K562 (cell line): ENCODE data around the gene WWC2. TPM values are rescaled to one million over a fixed set of nuclear protein-coding genes. Genes with fewer than 3 reads are reported as not detected.

ENCODE experiments used
- ATAC-seq: fragments of 200-7000 bp; cut with Tn5 transposase; 3 replicates; pipeline ENCODE4 v1.9.1; 2020; ENCODE audit warnings: moderate library complexity
- BruUV-seq: library from RNA; stranded (reverse); fragments of 400-500 nt; replicated peaks from 2 replicates; lab custom pipeline; 2021; lab: Mats Ljungman, UMichigan
- CTCF ChIA-PET: fragments of 300-600 bp; formaldehyde crosslinking; extraction: SDS; loops from one replicate; lab custom pipeline; 2021; ENCODE audit warnings: low intra/inter-chr PET ratio; lab: Yijun Ruan, JAX
- POLR2A ChIA-PET: fragments of 300-600, 350-650 bp; sonication (Branson Sonifier 250); formaldehyde crosslinking; extraction: SDS; loops from one replicate; lab custom pipeline; 2021; ENCODE audit warnings: antibody characterized with exemption, inconsistent platforms; lab: Yijun Ruan, JAX
- DNase-seq, 4 experiments: peaks; one replicate each; pipeline versions ENCODE4 v3.0.0 to v3.0.0-alpha.2; 2011 to 2018; ENCODE audit warnings: low spot score in 3 of 4, mixed read lengths in 3 of 4; ENCODE audit errors: extremely low read depth in 1 of 4
- FAIRE-seq: peaks from 2 replicates; lab custom pipeline; 2011; peaks lifted over from hg19 to GRCh38; lab: Jason Lieb, UNC
- H2AFZ ChIP-seq: 2 replicates; pipeline ENCODE4 v1.6.0; 2011; ENCODE audit warnings: low read depth, low read length, control low read depth, inconsistent platforms
- H3K27ac ChIP-seq: fragments of 200-600 bp; 3 replicates; pipeline ENCODE4 v1.8.0; 2011; ENCODE audit warnings: low read depth, mild to moderate bottlenecking, control low read depth, inconsistent platforms, low read length, moderate library complexity, mixed read lengths; ENCODE audit errors: extremely low read depth
- H3K27me3 ChIP-seq, 2 experiments: fragments of 300-600 bp in 1 of 2; 2 replicates in 1 of 2; 3 replicates in 1 of 2; pipeline versions ENCODE4 v1.6.0 to v1.8.0; 2011; ENCODE audit warnings: inconsistent platforms in 2 of 2, low read length in 2 of 2, mild to moderate bottlenecking in 1 of 2, mixed read lengths in 1 of 2, moderate library complexity in 1 of 2; ENCODE audit not compliant: control insufficient read depth in 2 of 2, insufficient read depth in 2 of 2
- H3K36me3 ChIP-seq: fragments of 300-600 bp; 3 replicates; pipeline ENCODE4 v1.8.0; 2011; ENCODE audit warnings: mild to moderate bottlenecking, low read length, inconsistent platforms; ENCODE audit not compliant: control insufficient read depth, insufficient read depth
- H3K4me1 ChIP-seq, 2 experiments: fragments of 200-600 bp in 1 of 2; replicated peaks in 1 of 2; 2 replicates in 1 of 2; 3 replicates in 1 of 2; pipeline versions ENCODE4 v1.5.1 to v1.8.0; 2011; ENCODE audit warnings: inconsistent platforms in 2 of 2, low read length in 2 of 2, mild to moderate bottlenecking in 1 of 2, mixed read lengths in 1 of 2, moderate library complexity in 1 of 2; ENCODE audit not compliant: control insufficient read depth in 2 of 2, insufficient read depth in 2 of 2
- H3K4me2 ChIP-seq: 2 replicates; pipeline ENCODE4 v1.6.1; 2011; ENCODE audit warnings: low read length, control low read depth, inconsistent platforms, mixed read lengths; ENCODE audit not compliant: insufficient read depth
- H3K4me3 ChIP-seq: fragments of 200-600 bp; sonication (generic), shearing (Covaris generic); 2 replicates; pipeline ENCODE4 v1.5.1; 2016; ENCODE audit warnings: control low read depth, inconsistent platforms
- H3K79me2 ChIP-seq: fragments of 200-600 bp; 3 replicates; pipeline ENCODE4 v1.8.0; 2011; ENCODE audit warnings: low read length, inconsistent platforms; ENCODE audit not compliant: control insufficient read depth, insufficient read depth
- H3K9ac ChIP-seq, 2 experiments: 2 replicates each; pipeline versions ENCODE4 v1.6.0 to v1.6.1; 2011; ENCODE audit warnings: low read depth in 2 of 2, low read length in 2 of 2, control low read depth in 1 of 2, inconsistent platforms in 1 of 2, mild to moderate bottlenecking in 1 of 2, mixed read lengths in 1 of 2; ENCODE audit not compliant: insufficient read depth in 1 of 2
- H3K9me1 ChIP-seq: one replicate; pipeline ENCODE4 v1.6.0; 2011; ENCODE audit warnings: inconsistent platforms, mild to moderate bottlenecking, low read length, moderate library complexity; ENCODE audit not compliant: control insufficient read depth, insufficient read depth
- H3K9me3 ChIP-seq: replicated peaks from 2 replicates; pipeline ENCODE4 v1.5.1; 2011; ENCODE audit warnings: low read depth, low read length, inconsistent platforms; ENCODE audit not compliant: control insufficient read depth, insufficient read depth
- H4K20me1 ChIP-seq: replicated peaks from 2 replicates; pipeline ENCODE4 v1.6.1; 2011; ENCODE audit warnings: low read length, inconsistent platforms, mixed read lengths; ENCODE audit not compliant: control insufficient read depth, insufficient read depth
- HDAC8 ChIP-seq: fragments of 450-650 bp; IDR thresholded peaks from 2 replicates; pipeline ENCODE4 v1.6.1; 2016; ENCODE audit warnings: mild to moderate bottlenecking, missing genetic modification characterization, moderate library complexity, missing compliant biosample characterization
- HMGXB4 ChIP-seq: sonication (generic); formaldehyde crosslinking; IDR thresholded peaks from 2 replicates; pipeline ENCODE4 v1.8.1; 2023; ENCODE audit warnings: mild to moderate bottlenecking, missing genetic modification reagents
- ILK ChIP-seq: fragments of 450-650 bp; IDR thresholded peaks from 2 replicates; pipeline ENCODE4 v1.6.1; 2016; ENCODE audit warnings: missing genetic modification characterization, low read depth, mild to moderate bottlenecking, missing compliant biosample characterization, moderate library complexity, borderline replicate concordance
- NFXL1 ChIP-seq: fragments of 450-650 bp; formaldehyde crosslinking; IDR thresholded peaks from 2 replicates; pipeline ENCODE4 v1.4.0; 2021; ENCODE audit warnings: mild to moderate bottlenecking
- PHB2 ChIP-seq: fragments of 450-650 bp; IDR thresholded peaks from 2 replicates; pipeline ENCODE4 v1.6.1; 2017; ENCODE audit warnings: low read depth
- SIX5 ChIP-seq, 2 experiments: IDR thresholded peaks; 2 replicates each; pipeline ENCODE4 v1.6.1; 2011; ENCODE audit warnings: low read length in 2 of 2, borderline replicate concordance in 1 of 2, low read depth in 1 of 2, mild to moderate bottlenecking in 1 of 2, moderate library complexity in 1 of 2; ENCODE audit not compliant: insufficient read depth in 1 of 2
- STAT6 ChIP-seq: sonication (generic); formaldehyde crosslinking; IDR thresholded peaks from 2 replicates; pipeline ENCODE4 v1.8.1; 2023; ENCODE audit warnings: mild to moderate bottlenecking, missing genetic modification reagents
- ZNF121 ChIP-seq: sonication (generic); formaldehyde crosslinking; conservative IDR thresholded peaks from 2 replicates; pipeline ENCODE4 v1.8.0; 2022; ENCODE audit warnings: missing genetic modification reagents
- ZNF311 ChIP-seq: fragments of 250-450 bp; sonication (Bioruptor Pico); IDR thresholded peaks from 2 replicates; pipeline ENCODE4 v1.4.0; 2020; ENCODE audit warnings: mild to moderate bottlenecking, moderate library complexity
- ZNF316 ChIP-seq: fragments of 450-650 bp; IDR thresholded peaks from 2 replicates; pipeline ENCODE4 v1.6.1; 2016
- in situ Hi-C: fragments of 300-500 bp; cut with MboI; formaldehyde crosslinking; loops from 4 replicates; pipeline ENCODE4 v1.15.0; 2018; ENCODE audit warnings: inconsistent platforms, mixed read lengths
- intact Hi-C: fragments of 100-400 bp; cut with micrococcal nuclease; formaldehyde crosslinking; loops from 2 replicates; pipeline ENCODE4 v1.14.2; 2022
- polyA plus RNA-seq, 8 experiments: library from polyadenylated mRNA; depleted of rRNA in 4 of 8; stranded (reverse) in 5 of 8; unstranded in 3 of 8; fragments of >200 nt; fragmentation: Nextera tagmentation in 2 of 8; fragmentation: Illumina TruSeq in 1 of 8; extraction: Ambion mirVana in 2 of 8; extraction: Trizol in 1 of 8; gene quantifications; 2 replicates each; pipeline versions ENCODE4 v1.2.1 to v1.2.3, GENCODE V29; 2011 to 2014; ENCODE audit warnings: inconsistent platforms in 1 of 8, missing spikeins in 1 of 8
- total RNA-seq, 7 experiments: library from RNA; depleted of rRNA in 6 of 7; stranded (reverse); fragments of >200 nt in 6 of 7; fragmentation: Illumina TruSeq in 2 of 7; extraction: Trizol in 2 of 7; gene quantifications; 2 replicates each; pipeline versions ENCODE4 v1.2.1 to v1.2.3, GENCODE V29; 2011 to 2021; ENCODE audit warnings: low replicate concordance in 1 of 7
- TF ChIP-seq, protein P1 (sequence below): sonication (generic); formaldehyde crosslinking; IDR thresholded peaks from 2 replicates; pipeline ENCODE4 v1.8.0; 2022; ENCODE audit warnings: mild to moderate bottlenecking, missing genetic modification reagents
- TF ChIP-seq, protein P2 (sequence below): IDR thresholded peaks from 2 replicates; pipeline ENCODE4 v1.6.1; 2016; ENCODE audit warnings: missing genetic modification characterization, missing compliant biosample characterization

The WWC2 gene
- total and polyA plus RNA-seq, 9 of the 15 experiments (the other 6 are each of a cell fraction or from before 2014, with no cell fraction given) = 3.7 to 39.4 (median 19.6) TPM

DNA sequence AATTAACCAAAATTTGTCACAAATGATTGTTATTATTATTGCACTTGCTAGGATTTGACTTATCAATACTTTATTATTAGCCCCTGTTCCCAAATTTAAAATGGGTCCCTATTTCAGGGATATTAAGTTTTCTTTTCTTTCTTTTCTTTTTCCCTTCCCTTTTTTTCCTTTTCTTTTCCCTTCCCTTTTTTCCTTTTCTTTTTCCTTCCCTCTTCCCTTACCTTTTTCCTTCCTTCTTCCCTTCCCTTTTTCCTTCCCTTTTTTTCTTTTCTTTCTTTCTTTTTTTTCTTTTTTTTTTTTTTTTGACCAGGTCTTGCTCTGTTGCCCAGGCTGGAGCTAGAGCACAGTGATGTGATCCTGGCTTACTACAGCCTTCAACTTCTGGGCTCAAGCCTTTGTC, 33.8 kb downstream of the WWC2 start:
- TF ChIP-seq HMGXB4 = no peak
- no peak for TF ChIP-seq STAT6 (CRISPR knock-in tag)
- TF ChIP-seq HDAC8 (tag) = no peak
- TF ChIP-seq NFXL1 = no peak
- TF ChIP-seq PHB2 = no peak
- 0 out of 2 replicates have a peak, but pooled peaks have one; percentile 8 for TF ChIP-seq ZNF121
- TF ChIP-seq, protein P1, sequence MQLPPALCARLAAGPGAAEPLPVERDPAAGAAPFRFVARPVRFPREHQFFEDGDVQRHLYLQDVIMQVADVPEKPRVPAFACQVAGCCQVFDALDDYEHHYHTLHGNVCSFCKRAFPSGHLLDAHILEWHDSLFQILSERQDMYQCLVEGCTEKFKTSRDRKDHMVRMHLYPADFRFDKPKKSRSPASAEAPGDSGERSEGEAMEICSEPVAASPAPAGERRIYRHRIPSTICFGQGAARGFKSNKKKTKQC (CRISPR knock-in tag) = no peak
- TF ChIP-seq ZNF311 (CRISPR knock-in tag) = no peak
- TF ChIP-seq ZNF316 = no peak
- no peak for TF ChIP-seq ILK (tag)
- TF ChIP-seq SIX5 (IDR thresholded peaks at IDR 0.05; ENCODE audit: borderline replicate concordance in 1 of 2, insufficient read depth in 1 of 2, low read depth in 1 of 2, low read length in 2 of 2) = no peak
- TF ChIP-seq, protein P2, sequence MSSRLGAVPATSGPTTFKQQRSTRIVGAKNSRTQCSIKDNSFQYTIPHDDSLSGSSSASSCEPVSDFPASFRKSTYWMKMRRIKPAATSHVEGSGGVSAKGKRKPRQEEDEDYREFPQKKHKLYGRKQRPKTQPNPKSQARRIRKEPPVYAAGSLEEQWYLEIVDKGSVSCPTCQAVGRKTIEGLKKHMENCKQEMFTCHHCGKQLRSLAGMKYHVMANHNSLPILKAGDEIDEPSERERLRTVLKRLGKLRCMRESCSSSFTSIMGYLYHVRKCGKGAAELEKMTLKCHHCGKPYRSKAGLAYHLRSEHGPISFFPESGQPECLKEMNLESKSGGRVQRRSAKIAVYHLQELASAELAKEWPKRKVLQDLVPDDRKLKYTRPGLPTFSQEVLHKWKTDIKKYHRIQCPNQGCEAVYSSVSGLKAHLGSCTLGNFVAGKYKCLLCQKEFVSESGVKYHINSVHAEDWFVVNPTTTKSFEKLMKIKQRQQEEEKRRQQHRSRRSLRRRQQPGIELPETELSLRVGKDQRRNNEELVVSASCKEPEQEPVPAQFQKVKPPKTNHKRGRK (tag) = peak; percentile 91
- CTCF ChIA-PET = no interaction called here
- intact Hi-C loops (no loop called here), in situ Hi-C loops (no loop called here)
- Histone ChIP-seq H2AFZ (no peak overlapping the region), H3K4me1 (peaks cover 0 to 22% of the 10 kb centered on the region in 2 experiments; a peak in 3 of 5 replicates), H3K9me3 (no peaks in the 10 kb centered on the region), H3K4me3 (no peak overlapping the region), H3K9ac (no peak overlapping the region), H3K27ac (no peak overlapping the region), H4K20me1 (peaks cover 7% of the 10 kb centered on the region; the same call in 1 of the 2 replicates), H3K36me3 (no peaks in the 10 kb centered on the region), H3K9me1 (no peaks in the 10 kb centered on the region), H3K79me2 (peaks cover 30% of the 10 kb centered on the region; the same call in 2 of the 3 replicates), H3K4me2 (no peak overlapping the region), H3K27me3 (no peaks in the 10 kb centered on the region)
- BruUV-seq = no TSS peak
- no peak for FAIRE-seq
- no peak for DNase-seq
- POLR2A ChIA-PET = no interaction called here
- ATAC-seq = no peak
